CD4-positive, alpha-beta T cell treated with Interferon gamma for 1 hour (primary cell): ENCODE data around the gene DDX25.
"Not testable (repeated sequence)": the region's sequence is repeated elsewhere in the genome, so short reads cannot be mapped to it uniquely, and the experiment has no call there.

Experiments used
- DNase-seq: peaks from one replicate; pipeline ENCODE4 v3.0.0-alpha.2; 2020

Gene DDX25

GRCh38 chr11:125903711-125904659, at the start of gene DDX25:
DDX25 (plus strand) TSS chr11:125904508; CDS start chr11:125904518, 10 bp downstream.
- no peak for DNase-seq

GRCh38 chr11:125857670-125858069, 46.6 kb upstream of the DDX25 start:
- DNase-seq, result not testable (repeated sequence)

- not testable (repeated sequence) for DNase-seq
Observed at GRCh38 chr11:125862786-125863185, 41.5 kb upstream of the DDX25 start.

DNA sequence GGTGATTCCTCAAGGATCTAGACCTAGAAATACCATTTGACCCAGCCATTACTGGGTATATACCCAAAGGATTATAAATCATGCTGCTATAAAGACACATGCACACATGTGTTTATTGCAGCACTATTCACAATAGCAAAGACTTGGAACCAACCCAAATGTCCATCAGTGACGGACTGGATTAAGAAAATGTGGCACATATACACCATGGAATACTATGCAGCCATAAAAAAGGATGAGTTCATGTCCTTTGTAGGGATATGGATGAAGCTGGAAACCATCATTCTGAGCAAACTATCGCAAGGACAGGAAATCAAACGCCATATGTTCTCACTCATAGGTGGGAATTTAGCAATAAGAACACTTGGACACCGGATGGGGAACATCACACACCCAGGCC, 39.0 kb upstream of the DDX25 start:
- not testable (repeated sequence) for DNase-seq

DNA sequence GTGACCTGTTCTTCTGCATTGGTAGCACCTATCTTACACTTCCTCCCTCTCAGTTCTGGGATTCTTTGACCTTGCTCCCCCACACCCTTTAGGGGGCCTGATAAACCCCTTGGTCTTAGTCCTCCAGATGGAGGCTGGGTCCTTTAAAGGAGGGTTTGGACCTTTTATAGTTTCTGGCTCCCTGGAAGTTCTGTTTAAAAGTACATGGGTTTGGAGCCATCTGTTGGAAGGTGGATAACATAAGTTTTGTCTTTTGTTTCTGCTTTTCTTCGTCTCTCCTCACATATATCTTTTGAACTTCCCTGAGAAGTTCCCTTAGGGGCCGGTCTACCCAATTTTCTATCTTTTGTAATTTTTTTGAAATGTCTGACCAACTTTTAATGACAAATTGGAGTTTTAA, 34.8 kb upstream of the DDX25 start:
- DNase-seq, result no peak

DNA sequence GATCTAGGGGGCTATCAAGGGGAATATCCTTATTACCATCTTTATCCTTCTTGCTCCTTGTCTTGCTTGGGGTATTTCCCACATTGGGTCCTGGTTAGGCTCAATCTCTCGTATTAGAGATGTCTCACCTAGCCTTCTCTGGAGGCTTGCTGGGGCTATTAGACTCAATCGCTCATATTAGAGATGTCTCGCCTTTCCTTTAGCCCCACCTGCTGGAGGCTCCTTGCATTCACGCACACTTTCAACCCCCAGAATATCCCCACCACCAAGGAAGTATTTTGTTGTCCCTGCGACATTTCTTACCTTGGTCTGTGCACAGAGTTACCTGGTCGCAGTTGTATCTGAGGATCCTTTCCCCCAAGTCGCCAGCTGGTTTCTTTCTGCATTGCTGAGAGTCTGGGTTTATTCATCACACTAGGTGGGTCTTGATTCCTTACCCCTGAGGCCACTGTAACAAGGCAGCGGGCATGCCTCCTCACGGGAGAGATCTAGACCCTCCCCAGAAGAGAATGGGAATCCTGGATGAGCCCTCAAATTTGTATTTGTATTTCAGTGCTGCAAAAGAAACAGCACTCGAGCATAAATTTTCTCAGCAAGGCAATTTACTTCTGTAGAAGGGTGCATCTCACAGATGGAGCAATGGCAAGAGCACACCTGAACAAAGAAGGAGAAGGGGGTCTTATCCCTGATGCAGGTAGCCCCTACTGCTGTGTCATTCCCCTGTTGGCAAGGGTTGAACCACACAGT, 32.7 kb upstream of the DDX25 start:
- no peak for DNase-seq

DNA sequence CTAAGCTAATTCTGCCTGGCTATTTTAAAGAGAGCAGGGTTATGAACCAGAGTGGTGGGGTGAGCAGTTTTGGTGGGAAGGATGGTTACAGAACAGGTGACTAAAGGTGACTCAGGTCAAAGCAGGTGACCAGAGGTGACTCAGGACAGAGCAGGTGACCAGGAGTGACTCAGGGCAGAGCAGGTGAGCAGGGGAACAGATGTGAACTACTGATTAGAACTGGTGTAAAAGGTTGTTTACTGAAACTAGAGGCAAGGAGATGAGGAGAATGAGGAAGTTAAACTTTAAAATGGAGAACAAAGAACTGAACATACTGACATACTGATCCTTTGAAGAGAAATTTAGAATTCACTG, 32.2 kb upstream of the DDX25 start:
- DNase-seq, result no peak

DNA sequence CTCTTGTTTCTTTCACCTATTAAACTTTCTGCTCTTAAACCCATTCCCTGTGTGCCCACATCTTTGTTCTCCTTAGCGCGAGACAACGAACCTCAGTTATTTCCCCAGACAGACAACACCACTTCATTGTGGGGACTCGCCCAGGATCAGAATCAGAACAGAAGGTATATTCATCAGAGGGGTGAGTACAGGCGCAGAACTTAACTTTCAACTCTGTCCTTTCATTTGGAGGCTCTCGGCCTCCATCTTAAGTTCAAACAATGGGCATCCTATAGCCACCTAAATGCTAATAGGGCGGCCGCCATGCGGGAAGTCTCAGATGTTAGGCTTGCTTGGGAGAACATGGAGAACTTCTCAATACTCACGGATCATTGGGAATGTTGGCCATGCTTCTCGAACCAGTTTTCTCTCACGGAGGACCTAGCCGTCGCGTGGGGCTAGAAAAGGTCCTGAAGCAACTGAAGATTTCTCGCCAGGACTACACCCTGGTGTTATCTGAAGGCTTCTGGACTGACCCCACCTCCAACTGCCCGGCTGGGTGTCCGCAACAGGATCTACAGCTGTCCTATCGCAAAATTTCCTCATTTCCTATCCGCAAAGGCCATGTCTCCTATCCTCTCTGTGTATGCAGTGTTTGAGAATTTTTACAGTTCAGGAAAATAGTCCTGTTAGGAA, 30.3 kb upstream of the DDX25 start:
- DNase-seq, result no peak

- peak; percentile 16 for DNase-seq
Observed at GRCh38 chr11:125874556-125875124, 29.7 kb upstream of the DDX25 start.

GRCh38 chr11:125881291-125881690, 23.0 kb upstream of the DDX25 start:
- DNase-seq, result no peak

- DNase-seq, result no peak
Observed at GRCh38 chr11:125883375-125883774, 20.9 kb upstream of the DDX25 start.

GRCh38 chr11:125886997-125887372, 17.3 kb upstream of the DDX25 start:
- no peak for DNase-seq

- DNase-seq, result peak; percentile 95
Observed at GRCh38 chr11:125887373-125888324, 16.7 kb upstream of the DDX25 start, which contains the start of gene HYLS1. HYLS1 (plus strand) TSS chr11:125887668; CDS start chr11:125899369, 11,701 bp downstream.

GRCh38 chr11:125890447-125891100, 13.7 kb upstream of the DDX25 start:
- DNase-seq, result no peak

DNA sequence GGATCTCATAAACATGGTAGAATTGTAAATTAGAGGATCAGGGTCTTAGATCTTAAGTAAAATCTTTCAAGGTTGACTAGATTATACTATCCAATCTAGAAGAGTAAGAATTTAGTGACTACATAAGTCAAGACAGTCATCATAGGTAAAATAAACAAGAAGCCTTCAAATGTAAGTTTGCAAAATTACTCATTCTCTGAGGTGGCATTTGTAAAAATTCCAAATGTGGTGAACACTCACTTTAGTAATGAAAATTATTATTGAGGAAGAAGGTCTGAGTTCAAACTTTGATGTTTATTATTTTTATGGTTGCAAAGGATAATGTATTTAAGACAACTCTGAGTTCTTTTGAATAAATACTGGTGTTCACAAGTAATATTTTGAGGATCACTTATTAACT, 12.2 kb upstream of the DDX25 start:
- DNase-seq, result no peak

- DNase-seq, result no peak
Observed at GRCh38 chr11:125892994-125893393, 11.3 kb upstream of the DDX25 start.

- DNase-seq, result no peak
Observed at GRCh38 chr11:125901872-125902271, 2.4 kb upstream of the DDX25 start.

DNA sequence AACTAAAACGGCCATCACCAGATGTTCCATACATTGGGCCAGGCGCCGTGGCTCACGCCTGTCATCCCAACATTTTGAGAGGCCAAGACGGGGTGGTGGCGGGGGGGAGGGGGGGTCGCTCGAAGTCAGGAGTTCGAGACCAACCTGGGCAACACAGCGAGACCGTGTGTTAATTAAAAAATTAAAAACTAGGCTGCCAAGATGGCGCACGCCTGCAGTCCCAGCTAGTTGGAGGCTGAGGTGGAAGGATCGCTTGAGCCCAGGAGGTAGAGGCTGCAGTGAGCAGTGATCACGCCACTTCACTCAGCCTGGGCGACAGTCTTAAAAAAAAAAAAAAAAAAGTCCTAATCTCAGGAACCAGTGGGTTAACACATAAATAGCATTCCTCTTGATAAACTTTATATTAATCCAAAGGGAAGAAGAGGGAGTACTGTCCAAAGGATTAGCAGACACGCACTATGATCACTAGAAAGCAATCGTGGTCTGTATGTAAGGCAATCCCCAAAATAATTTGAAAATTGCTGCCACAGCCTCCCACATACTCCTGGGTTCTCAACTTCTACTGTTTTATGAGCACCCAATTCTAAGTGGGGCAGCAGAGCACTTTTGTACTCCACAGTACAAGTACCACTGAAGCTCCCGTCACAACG, 1.9 kb upstream of the DDX25 start:
- DNase-seq, result no peak

DNA sequence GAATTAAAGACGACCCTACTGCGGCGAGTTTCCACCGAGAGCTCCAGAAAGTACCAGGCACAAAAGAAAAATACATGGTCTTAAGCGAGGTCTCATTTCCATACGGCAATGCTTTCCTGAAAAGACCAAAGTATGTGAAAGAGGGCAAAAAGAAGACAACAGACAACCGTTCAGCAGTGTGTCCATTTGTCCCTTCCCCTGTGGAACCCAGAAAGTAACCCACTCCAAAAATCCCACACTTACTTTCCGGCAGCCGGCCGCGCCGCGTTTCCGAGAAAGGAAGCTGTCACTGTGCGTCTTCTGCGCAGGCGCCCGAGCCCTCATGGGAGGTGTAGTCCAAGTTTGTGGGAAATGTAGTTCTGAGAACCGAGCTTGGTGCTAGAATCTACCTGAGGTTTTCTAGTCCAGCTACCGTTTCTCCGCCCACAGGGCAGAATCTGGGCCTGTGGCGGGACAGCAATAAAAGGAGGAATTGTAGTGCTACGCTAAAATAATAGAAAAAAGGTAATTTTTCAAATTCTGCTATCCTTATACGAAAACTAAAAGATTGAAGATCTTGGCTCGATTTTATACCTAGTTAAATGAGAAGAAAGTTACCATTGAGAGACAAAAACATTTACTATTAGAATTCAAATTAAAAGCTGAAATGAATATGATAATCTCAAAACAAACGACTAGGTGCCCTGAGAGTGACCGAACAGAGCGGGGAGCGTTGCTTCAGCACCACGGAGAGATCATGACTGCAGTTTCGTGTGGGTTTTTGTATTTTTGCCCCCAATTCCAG, 1.2 kb upstream of the DDX25 start, which contains the start of gene PUS3:
Gene PUS3 (minus strand): TSS at position 280 of the 784 bp plus-strand sequence. CDS start 6,922 bp downstream, outside the sequence.
- peak; percentile 87 for DNase-seq

GRCh38 chr11:125904678-125905077, 370 bp downstream of the DDX25 start:
- DNase-seq, result no peak
